Anterior cingulate cortex (tissue), 58 donors: ENCODE measurements around the gene FAM47E.

Experiments used
- DNase-seq, 58 donors: peaks; one replicate each; lab custom pipeline; 2025; lab: John Stamatoyannopoulos, UW

FAM47E gene

DNA sequence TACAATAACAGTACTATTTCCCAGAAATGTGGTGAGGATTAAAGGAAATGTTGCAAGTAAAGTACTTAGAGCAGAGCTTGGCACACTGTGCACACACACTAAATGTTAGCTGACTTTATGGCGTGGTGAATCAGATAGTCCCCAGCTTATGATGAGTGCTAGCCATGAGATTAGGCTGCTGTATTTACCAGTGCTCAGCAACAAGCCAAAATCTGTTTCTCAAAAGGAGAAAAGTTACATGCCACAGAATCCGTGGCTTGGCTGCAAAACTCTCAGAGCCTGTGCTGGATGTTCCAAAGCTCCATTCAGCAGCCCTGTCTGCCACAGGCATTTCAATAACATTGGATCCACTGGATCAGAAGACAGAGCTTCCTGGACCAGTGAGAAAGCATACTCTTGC, 42.3 kb downstream of the FAM47E start:
- DNase-seq = no peak

GRCh38 chr4:76296286-76296820, 44.8 kb downstream of the FAM47E start:
- no peak for DNase-seq

DNA sequence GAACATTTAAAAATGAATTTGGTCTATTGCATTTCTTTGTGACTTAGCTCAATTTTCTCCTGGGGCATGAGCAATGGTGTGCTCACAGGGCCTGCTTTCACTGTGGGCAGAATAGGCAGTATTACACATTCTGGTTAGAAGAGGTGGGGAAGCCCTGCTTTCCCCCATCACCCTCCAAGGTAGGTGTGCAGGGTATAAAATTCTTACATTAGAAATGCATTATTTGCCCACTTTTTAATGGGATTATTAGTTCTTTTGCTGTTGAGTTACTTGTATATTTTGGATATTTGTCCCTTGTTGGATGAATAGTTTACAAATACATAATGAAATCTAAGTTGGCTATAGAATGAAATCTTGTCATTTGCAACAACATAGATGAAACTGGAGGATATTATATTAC, 46.7 kb downstream of the FAM47E start:
- no peak for DNase-seq

DNA sequence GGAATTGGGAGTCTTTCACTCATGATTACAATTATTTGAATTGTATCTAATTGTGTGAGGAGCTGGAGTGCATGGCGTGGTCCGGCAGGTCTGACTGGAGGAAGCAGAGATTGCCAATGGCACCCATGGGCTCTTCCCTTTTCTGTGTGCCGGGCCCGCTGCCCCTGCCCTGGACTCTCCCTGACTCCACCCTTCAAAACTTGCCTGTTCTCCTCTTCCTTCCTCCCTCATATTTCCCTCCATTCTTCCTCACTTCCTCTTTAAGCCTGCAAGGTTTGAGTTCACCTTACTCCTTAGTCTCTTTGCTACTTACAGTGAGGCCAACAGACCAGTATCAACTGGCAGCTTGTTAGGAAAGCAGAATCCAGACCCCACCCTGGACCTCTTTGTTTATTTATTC, 48.5 kb downstream of the FAM47E start:
- DNase-seq = no peak

- DNase-seq = peak in 3 of 58 donors; percentile 3 to 24 (median 11)
Measured at GRCh38 chr4:76301068-76301774, 49.7 kb downstream of the FAM47E start.

DNA sequence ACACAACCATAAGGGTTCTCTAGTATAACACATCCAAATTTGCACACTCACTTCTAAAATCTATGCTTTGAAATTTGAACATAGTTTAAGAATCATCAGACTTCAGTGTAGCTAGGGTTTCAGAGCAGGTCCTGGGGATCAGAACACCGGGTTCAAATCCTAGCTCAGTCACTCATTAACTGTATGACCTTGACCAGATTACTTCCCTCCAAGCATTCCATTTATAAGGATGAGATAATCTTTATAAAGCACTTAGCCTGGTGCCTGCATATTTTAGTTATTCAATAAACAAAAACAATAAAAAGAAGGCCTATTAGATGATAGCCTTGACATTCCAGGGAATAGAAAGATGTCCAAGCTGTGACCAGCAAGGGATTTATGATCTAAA, 50.2 kb downstream of the FAM47E start:
- no peak for DNase-seq

- no peak for DNase-seq
Measured at GRCh38 chr4:76302826-76303438, 51.4 kb downstream of the FAM47E start.

- DNase-seq = no peak
Measured at GRCh38 chr4:76305033-76305687, 53.6 kb downstream of the FAM47E start.

DNA sequence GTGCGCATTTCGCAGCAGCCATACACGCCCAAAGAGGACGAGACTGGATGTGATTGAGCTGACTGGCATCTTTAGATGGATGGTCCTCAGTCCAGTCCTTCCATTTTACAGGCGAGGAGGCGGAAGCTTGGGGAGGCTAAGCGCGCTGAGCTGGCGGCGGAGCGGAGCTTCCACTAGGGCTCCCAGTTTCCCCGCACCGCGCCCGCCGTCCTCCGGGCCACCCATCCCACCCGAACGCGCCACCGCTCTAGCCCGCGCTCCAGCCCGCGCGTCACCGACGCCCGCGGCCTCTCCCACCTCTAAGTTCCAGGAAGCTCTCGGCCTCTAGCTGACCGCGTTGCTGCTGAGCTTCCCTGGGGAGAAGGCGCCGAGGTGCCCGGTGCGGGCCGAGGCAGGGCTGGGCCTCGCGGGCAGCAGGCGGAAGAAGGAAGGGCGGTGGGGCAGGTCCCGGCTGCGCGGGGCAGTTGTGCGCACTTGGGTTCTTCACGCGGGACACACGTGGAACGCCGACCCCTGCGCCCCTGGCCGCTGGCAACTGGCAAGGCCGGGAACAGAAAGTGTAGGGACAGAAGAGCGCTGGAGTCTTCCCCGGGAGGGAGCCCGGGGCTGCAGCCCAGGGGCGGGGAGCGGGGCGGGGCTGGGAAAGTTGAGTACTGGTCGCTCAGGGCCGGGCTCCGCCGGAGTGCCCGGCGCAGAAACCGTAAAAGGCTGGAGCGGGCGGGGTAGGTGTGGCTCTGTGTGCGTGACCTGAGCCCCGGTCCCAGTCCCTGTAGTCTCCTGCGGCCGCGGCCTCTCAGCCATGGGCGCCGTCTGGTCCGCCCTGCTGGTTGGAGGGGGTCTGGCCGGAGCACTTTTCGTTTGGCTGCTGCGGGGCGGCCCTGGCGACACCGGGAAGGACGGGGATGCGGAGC, 54.7 kb downstream of the FAM47E start, which contains the start of gene STBD1:
Gene STBD1 (plus strand): TSS at position 763 of the 911 bp plus-strand sequence. CDS start 37 bp downstream, at position 800.
- DNase-seq = peak in 44 of 58 donors; percentile 3 to 75 (median 38)

GRCh38 chr4:76306882-76307659, 55.5 kb downstream of the FAM47E start:
- peak in 35 of 58 donors; percentile 8 to 63 (median 21) for DNase-seq

DNA sequence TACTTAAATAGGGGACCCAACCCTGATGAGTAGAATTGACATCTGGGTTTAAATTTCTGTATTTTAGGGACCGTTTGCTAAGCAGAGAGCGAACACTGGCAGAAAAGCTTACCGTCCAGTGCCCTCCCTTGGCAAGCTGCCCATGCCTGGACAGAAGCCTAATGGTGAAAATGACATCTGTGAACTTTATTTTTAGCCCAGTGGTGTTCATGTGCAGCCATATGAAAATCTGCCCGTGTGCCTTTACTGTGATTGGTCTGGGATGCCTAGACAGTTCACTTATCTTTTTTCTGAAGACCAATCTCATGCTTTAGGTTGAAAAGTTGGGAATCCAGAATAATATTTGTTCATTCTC, 56.1 kb downstream of the FAM47E start:
- DNase-seq = peak in 1 of 58 donors; percentile 27

- DNase-seq = peak in 2 of 58 donors; percentile 5 to 11
Measured at GRCh38 chr4:76308548-76308947, 57.0 kb downstream of the FAM47E start.

- DNase-seq = no peak
Measured at GRCh38 chr4:76309939-76310550, 58.5 kb downstream of the FAM47E start.

DNA sequence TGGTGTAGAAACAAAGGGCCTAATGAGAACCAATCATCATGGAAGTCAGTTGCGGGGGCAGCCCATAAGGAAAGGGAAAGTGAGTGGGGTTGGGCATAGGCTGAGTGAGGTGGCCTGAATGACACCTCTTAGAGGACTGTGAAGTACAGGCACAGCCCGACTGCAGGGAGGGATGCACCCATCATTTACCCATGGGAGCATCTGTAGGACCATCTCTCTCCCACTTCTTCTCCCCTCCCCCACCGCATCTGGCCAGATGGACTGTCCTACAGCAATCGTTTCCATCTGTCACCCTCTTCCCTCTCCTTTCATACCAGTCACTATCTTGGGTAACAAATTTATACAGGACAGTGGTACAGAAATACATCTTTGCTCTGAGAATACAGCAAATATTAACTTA, 59.2 kb downstream of the FAM47E start:
- no peak for DNase-seq

- DNase-seq = no peak
Measured at GRCh38 chr4:76311896-76312331, 60.4 kb downstream of the FAM47E start.

GRCh38 chr4:76312457-76312856, 60.9 kb downstream of the FAM47E start:
- no peak for DNase-seq

- DNase-seq = no peak
Measured at GRCh38 chr4:76313547-76313946, 62.0 kb downstream of the FAM47E start.

GRCh38 chr4:76315267-76315918, 63.9 kb downstream of the FAM47E start:
- DNase-seq = no peak
